ENCODE data around the gene ENOX1. TPM values are rescaled to one million over a fixed set of nuclear protein-coding genes. Genes with fewer than 3 reads are reported as not detected.

The ENOX1 gene
- total and polyA plus RNA-seq, 2 of the 13 experiments (the other 11 are each of a cell fraction or from before 2014, with no cell fraction given): not detected

GRCh38 chr13:43433691-43434141, 353.1 kb downstream of the ENOX1 start:
- intact Hi-C loops (cut with micrococcal nuclease; ENCODE audit: unreplicated experiment): no loop called here
- H3K9ac ChIP-seq (ENCODE audit: insufficient read depth, low read depth, low read length): no peak overlapping the region
- no peak for TF ChIP-seq ZFP1 (CRISPR knock-in tag; IDR thresholded peaks at IDR 0.05)
- TF ChIP-seq, protein P1, sequence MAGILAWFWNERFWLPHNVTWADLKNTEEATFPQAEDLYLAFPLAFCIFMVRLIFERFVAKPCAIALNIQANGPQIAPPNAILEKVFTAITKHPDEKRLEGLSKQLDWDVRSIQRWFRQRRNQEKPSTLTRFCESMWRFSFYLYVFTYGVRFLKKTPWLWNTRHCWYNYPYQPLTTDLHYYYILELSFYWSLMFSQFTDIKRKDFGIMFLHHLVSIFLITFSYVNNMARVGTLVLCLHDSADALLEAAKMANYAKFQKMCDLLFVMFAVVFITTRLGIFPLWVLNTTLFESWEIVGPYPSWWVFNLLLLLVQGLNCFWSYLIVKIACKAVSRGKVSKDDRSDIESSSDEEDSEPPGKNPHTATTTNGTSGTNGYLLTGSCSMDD (CRISPR knock-in tag; IDR thresholded peaks at IDR 0.05): no peak
- TF ChIP-seq NFRKB (IDR thresholded peaks at IDR 0.05): no peak
- no peak for TF ChIP-seq TFAP4 (IDR thresholded peaks at IDR 0.05; ENCODE audit: borderline replicate concordance, low read depth)
- no peak for TF ChIP-seq KDM2A (CRISPR knock-in tag; IDR thresholded peaks at IDR 0.05; ENCODE audit: borderline replicate concordance, low read depth)
- no peak for TF ChIP-seq ZNF501 (CRISPR knock-in tag; IDR thresholded peaks at IDR 0.05)
- TF ChIP-seq, protein P2, sequence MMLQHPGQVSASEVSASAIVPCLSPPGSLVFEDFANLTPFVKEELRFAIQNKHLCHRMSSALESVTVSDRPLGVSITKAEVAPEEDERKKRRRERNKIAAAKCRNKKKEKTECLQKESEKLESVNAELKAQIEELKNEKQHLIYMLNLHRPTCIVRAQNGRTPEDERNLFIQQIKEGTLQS (CRISPR knock-in tag; IDR thresholded peaks at IDR 0.05): no peak
- TF ChIP-seq ZNF207 (IDR thresholded peaks at IDR 0.05; ENCODE audit: borderline replicate concordance): no peak
- no peak for TF ChIP-seq AGO1 (IDR thresholded peaks at IDR 0.05; ENCODE audit: low read depth, low read length, poor library complexity, severe bottlenecking)
- no peak for TF ChIP-seq NFKBIZ (CRISPR knock-in tag; IDR thresholded peaks at IDR 0.05)
- no peak for TF ChIP-seq ATF6 (CRISPR knock-in tag; conservative IDR thresholded peaks at IDR 0.05)
- no peak for TF ChIP-seq ARID5B (CRISPR knock-in tag; IDR thresholded peaks at IDR 0.05)
- no peak for TF ChIP-seq SP1 (IDR thresholded peaks at IDR 0.05)
- no peak for TF ChIP-seq SP1 (CRISPR knock-in tag; IDR thresholded peaks at IDR 0.05)
- TF ChIP-seq PAWR (CRISPR knock-in tag; IDR thresholded peaks at IDR 0.05; ENCODE audit: borderline replicate concordance): no peak
- no peak for TF ChIP-seq ERF (CRISPR knock-in tag; IDR thresholded peaks at IDR 0.05)
- TF ChIP-seq HNRNPH1 (optimal IDR thresholded peaks at IDR 0.05; ENCODE audit: low read depth, low read length): no peak
- no peak for TF ChIP-seq GABPB1 (CRISPR knock-in tag; IDR thresholded peaks at IDR 0.05)
- no peak for TF ChIP-seq SRSF4 (IDR thresholded peaks at IDR 0.05; ENCODE audit: low read depth, low read length, poor library complexity, severe bottlenecking)
- TF ChIP-seq KLF9 (CRISPR knock-in tag; IDR thresholded peaks at IDR 0.05; ENCODE audit: low read depth): no peak
- no peaks in the 10 kb centered on the region for H4K20me1 ChIP-seq (ENCODE audit: insufficient read depth, low read length)
- no peak overlapping the region for H3K4me2 ChIP-seq (ENCODE audit: low read depth, low read length)
- no TSS peak for BruUV-seq (replicated peaks)
- no peaks in the 10 kb centered on the region for H3K79me2 ChIP-seq (ENCODE audit: insufficient read depth, low read length)
- H2AFZ ChIP-seq (ENCODE audit: low read length): no peak overlapping the region
- ChIA-PET CTCF (ENCODE audit: low intra/inter-chr PET ratio, low total read pairs) (no interaction called here), POLR2A (no interaction called here)
- no peak overlapping the region for H3K4me3 ChIP-seq (replicated peaks in 1 of 3; ENCODE audit: insufficient read depth in 1 of 3, low read depth in 2 of 3, low read length in 3 of 3)
- H3K4me1 ChIP-seq (ENCODE audit: insufficient read depth, low read length): no peaks in the 10 kb centered on the region
- no peaks in the 10 kb centered on the region for H3K9me3 ChIP-seq (ENCODE audit: low read length)
- no peaks in the 10 kb centered on the region for H3K36me3 ChIP-seq (replicated peaks in 1 of 2; ENCODE audit: control insufficient read depth in 1 of 2, insufficient read depth in 2 of 2, low read length in 2 of 2)
- DNase-seq (ENCODE audit: low spot score) (no peak), ATAC-seq (no peak), FAIRE-seq (no peak)
- in situ Hi-C loops (cut with HindIII; ENCODE audit: extremely low pct_ligation_motif_present, low pct_unique_long_range_greater_than_20kb): no loop called here
- no peak overlapping the region for H3K27ac ChIP-seq (ENCODE audit: extremely low read length, insufficient read depth, low read length)
- 100% methylated on average over 1 of the region's 1 CpG for WGBS (ENCODE audit: low lambda C conversion rate)
- no peaks in the 10 kb centered on the region for H3K27me3 ChIP-seq (ENCODE audit: control insufficient read depth in 1 of 2, insufficient read depth in 2 of 2, low read length in 2 of 2)

Measured in HepG2 (cell line).